Panc1 (cell line): Measurements from ENCODE around the gene EMILIN2. TPM values are rescaled to one million over a fixed set of nuclear protein-coding genes. Genes with fewer than 3 reads are reported as not detected.

Experiments used
- ATAC-seq: fragments of 200-7000 bp; cut with Tn5 transposase; 2 replicates; pipeline ENCODE4 v1.9.1; 2020; ENCODE audit warnings: mild to moderate bottlenecking, moderate library complexity
- BruUV-seq: library from RNA; stranded (reverse); fragments of 400-500 nt; replicated peaks from 2 replicates; lab custom pipeline; 2021; lab: Mats Ljungman, UMichigan
- CTCF ChIA-PET: fragments of 300-600 bp; sonication (Branson Sonifier 250); formaldehyde crosslinking; loops from one replicate; lab custom pipeline; 2022; ENCODE audit warnings: antibody characterized with exemption; lab: Charles Lee
- POLR2A ChIA-PET: fragments of 300-600 bp; sonication (Branson Sonifier 250); formaldehyde crosslinking; loops from one replicate; lab custom pipeline; 2022; ENCODE audit warnings: antibody characterized with exemption; lab: Charles Lee
- DNase-seq: peaks from one replicate; pipeline ENCODE4 v3.0.0-alpha.2; 2010; ENCODE audit warnings: low read depth, low spot score
- H3K27ac ChIP-seq: 2 replicates; pipeline ENCODE4 v1.5.1; 2011; ENCODE audit warnings: mild to moderate bottlenecking, low read length, inconsistent platforms
- H3K27me3 ChIP-seq: fragments of 200-500 bp; sonication (Bioruptor generic); 2 replicates; pipeline ENCODE4 v1.6.0; 2014; ENCODE audit warnings: low read length, inconsistent platforms; ENCODE audit not compliant: control insufficient read depth, insufficient read depth
- H3K36me3 ChIP-seq: fragments of 200-500 bp; sonication (Bioruptor generic); 2 replicates; pipeline ENCODE4 v1.5.1; 2014; ENCODE audit warnings: inconsistent platforms, mild to moderate bottlenecking, low read length, moderate library complexity; ENCODE audit not compliant: control insufficient read depth, insufficient read depth
- H3K4me1 ChIP-seq: 2 replicates; pipeline ENCODE4 v1.5.1; 2011; ENCODE audit warnings: inconsistent platforms, mild to moderate bottlenecking, low read length, moderate library complexity; ENCODE audit not compliant: control insufficient read depth, insufficient read depth
- H3K4me3 ChIP-seq, 2 experiments: 2 replicates each; pipeline ENCODE4 v1.5.1; 2011 to 2012; ENCODE audit warnings: low read depth in 2 of 2, low read length in 2 of 2, mild to moderate bottlenecking in 2 of 2, inconsistent platforms in 1 of 2, moderate library complexity in 1 of 2
- H3K9me3 ChIP-seq: fragments of 200-500 bp; sonication (Bioruptor generic); 2 replicates; pipeline ENCODE4 v1.5.1; 2014; ENCODE audit warnings: low read depth, mild to moderate bottlenecking, inconsistent platforms, low read length, moderate library complexity; ENCODE audit not compliant: control insufficient read depth, insufficient read depth
- POLR2AphosphoS5 ChIP-seq: IDR thresholded peaks from 2 replicates; pipeline ENCODE4 v1.6.1; 2012; ENCODE audit warnings: mild to moderate bottlenecking, low read depth, low read length, moderate library complexity
- SIN3A ChIP-seq: IDR thresholded peaks from 2 replicates; pipeline ENCODE4 v1.6.1; 2012; ENCODE audit warnings: low read depth, mild to moderate bottlenecking, low read length, moderate library complexity, borderline replicate concordance; ENCODE audit not compliant: insufficient read depth
- TCF7L2 ChIP-seq: IDR thresholded peaks from 2 replicates; pipeline ENCODE4 v1.6.1; 2011; ENCODE audit warnings: mild to moderate bottlenecking, low read depth, low read length, inconsistent platforms
- in situ Hi-C: cut with HindIII; loops from 2 replicates; pipeline ENCODE4 v1.10.0; 2016; ENCODE audit warnings: low sequenced_read_pairs, low pct_unique_long_range_greater_than_20kb
- intact Hi-C: fragments of 100-400 bp; cut with micrococcal nuclease; formaldehyde crosslinking; loops from one replicate; pipeline ENCODE4 v1.10.0; 2022; ENCODE audit not compliant: unreplicated experiment
- total RNA-seq: library from RNA; stranded (reverse); gene quantifications from one replicate; pipeline ENCODE4 v1.2.1, GENCODE V29; 2021; ENCODE audit not compliant: unreplicated experiment
- TF ChIP-seq, protein P1 (sequence below): fragments of 450-650 bp; IDR thresholded peaks from 2 replicates; pipeline ENCODE4 v1.5.1; 2017; ENCODE audit warnings: mild to moderate bottlenecking
- TF ChIP-seq, protein P2 (sequence below), 2 experiments: IDR thresholded peaks; 2 replicates each; pipeline ENCODE4 v1.6.1; 2011 to 2012; ENCODE audit warnings: low read depth in 2 of 2, control low read depth in 1 of 2, low read length in 1 of 2, mild to moderate bottlenecking in 1 of 2, moderate library complexity in 1 of 2; ENCODE audit not compliant: insufficient read depth in 1 of 2

Gene EMILIN2
- total RNA-seq, 1 experiment from 2014 or later = 18.3 TPM

DNA sequence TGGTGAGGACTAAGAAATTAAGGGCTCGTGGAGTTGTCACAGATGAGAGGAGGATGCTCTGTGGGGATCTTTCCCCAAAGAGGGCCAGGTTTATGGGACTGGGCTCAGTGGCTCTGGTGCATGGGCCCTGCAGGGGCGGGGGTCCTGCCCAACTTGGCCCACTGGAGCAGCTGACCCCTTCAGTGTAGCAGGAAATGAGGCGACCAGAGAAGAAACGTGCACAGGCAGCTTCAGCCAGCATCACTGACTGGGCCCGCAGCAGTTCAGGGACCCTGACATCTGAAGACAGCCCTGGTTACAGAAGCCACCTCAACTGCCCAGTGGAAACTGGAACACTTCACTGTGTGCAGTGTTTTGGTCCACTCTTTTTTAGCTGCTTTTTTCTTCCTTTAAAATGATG lies 72.8 kb downstream of the EMILIN2 start:
- CTCF ChIA-PET = no interaction called here
- ATAC-seq = no peak
- TF ChIP-seq SIN3A (no peak), POLR2AphosphoS5 (no peak), TCF7L2 (no peak)
- TF ChIP-seq, protein P1, sequence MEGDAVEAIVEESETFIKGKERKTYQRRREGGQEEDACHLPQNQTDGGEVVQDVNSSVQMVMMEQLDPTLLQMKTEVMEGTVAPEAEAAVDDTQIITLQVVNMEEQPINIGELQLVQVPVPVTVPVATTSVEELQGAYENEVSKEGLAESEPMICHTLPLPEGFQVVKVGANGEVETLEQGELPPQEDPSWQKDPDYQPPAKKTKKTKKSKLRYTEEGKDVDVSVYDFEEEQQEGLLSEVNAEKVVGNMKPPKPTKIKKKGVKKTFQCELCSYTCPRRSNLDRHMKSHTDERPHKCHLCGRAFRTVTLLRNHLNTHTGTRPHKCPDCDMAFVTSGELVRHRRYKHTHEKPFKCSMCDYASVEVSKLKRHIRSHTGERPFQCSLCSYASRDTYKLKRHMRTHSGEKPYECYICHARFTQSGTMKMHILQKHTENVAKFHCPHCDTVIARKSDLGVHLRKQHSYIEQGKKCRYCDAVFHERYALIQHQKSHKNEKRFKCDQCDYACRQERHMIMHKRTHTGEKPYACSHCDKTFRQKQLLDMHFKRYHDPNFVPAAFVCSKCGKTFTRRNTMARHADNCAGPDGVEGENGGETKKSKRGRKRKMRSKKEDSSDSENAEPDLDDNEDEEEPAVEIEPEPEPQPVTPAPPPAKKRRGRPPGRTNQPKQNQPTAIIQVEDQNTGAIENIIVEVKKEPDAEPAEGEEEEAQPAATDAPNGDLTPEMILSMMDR = no peak
- TF ChIP-seq, protein P2, sequence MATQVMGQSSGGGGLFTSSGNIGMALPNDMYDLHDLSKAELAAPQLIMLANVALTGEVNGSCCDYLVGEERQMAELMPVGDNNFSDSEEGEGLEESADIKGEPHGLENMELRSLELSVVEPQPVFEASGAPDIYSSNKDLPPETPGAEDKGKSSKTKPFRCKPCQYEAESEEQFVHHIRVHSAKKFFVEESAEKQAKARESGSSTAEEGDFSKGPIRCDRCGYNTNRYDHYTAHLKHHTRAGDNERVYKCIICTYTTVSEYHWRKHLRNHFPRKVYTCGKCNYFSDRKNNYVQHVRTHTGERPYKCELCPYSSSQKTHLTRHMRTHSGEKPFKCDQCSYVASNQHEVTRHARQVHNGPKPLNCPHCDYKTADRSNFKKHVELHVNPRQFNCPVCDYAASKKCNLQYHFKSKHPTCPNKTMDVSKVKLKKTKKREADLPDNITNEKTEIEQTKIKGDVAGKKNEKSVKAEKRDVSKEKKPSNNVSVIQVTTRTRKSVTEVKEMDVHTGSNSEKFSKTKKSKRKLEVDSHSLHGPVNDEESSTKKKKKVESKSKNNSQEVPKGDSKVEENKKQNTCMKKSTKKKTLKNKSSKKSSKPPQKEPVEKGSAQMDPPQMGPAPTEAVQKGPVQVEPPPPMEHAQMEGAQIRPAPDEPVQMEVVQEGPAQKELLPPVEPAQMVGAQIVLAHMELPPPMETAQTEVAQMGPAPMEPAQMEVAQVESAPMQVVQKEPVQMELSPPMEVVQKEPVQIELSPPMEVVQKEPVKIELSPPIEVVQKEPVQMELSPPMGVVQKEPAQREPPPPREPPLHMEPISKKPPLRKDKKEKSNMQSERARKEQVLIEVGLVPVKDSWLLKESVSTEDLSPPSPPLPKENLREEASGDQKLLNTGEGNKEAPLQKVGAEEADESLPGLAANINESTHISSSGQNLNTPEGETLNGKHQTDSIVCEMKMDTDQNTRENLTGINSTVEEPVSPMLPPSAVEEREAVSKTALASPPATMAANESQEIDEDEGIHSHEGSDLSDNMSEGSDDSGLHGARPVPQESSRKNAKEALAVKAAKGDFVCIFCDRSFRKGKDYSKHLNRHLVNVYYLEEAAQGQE (IDR thresholded peaks at IDR 0.05; ENCODE audit: insufficient read depth in 1 of 2, low read depth in 2 of 2, low read length in 1 of 2) = no peak

DNA sequence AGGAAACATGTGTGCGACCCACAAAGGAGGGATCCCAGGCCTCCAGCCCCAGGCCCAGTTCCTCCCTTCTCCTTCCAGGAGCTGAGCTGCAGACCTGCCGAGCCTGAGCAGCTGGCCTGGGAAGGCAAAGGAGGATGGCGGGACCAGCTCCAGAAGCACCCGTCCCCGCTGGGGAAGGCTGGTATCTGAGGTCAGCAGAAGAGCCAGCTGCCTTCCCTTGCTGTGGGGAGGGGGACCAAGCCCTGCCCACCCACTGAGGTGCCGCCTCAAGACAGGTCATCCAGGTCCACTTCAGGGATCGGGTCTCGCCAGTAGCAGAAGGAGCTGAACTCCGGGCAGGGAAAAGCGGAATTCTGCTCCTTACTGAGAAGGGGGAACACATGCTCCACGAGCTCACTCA lies 73.2 kb downstream of the EMILIN2 start:
- H3K27ac ChIP-seq = no peak overlapping the region
- H3K4me1 ChIP-seq = no peaks in the 10 kb centered on the region
- H3K9me3 ChIP-seq = no peaks in the 10 kb centered on the region
- ChIA-PET CTCF (no interaction called here), POLR2A (no interaction called here)
- intact Hi-C loops = no loop called here
- in situ Hi-C loops = no loop called here
- no peak overlapping the region for H3K4me3 ChIP-seq
- no TSS peak for BruUV-seq
- ATAC-seq = no peak
- H3K27me3 ChIP-seq = no peaks in the 10 kb centered on the region
- peaks cover 5% of the 10 kb centered on the region for H3K36me3 ChIP-seq
- DNase-seq = no peak
- TF ChIP-seq TCF7L2 = no peak
- TF ChIP-seq, protein P1 = no peak
- TF ChIP-seq SIN3A = no peak

More for the DNA sequence above, 72.8 kb downstream of the EMILIN2 start:
- BruUV-seq = no TSS peak
- Histone ChIP-seq H3K9me3 (no peaks in the 10 kb centered on the region), H3K27me3 (no peaks in the 10 kb centered on the region), H3K36me3 (peaks cover 5% of the 10 kb centered on the region), H3K27ac (no peak overlapping the region), H3K4me1 (no peaks in the 10 kb centered on the region), H3K4me3 (no peak overlapping the region)
- in situ Hi-C loops (no loop called here), intact Hi-C loops (no loop called here)
- POLR2A ChIA-PET = interaction anchor here (0.5 kb wide), 1 partner anchor 275 kb away, joined by 3 read pairs; no protein-coding TSS in a partner anchor
- no peak for DNase-seq
